Eye (tissue), 1 donor: ENCODE data around the gene HK1.

Experiments
- DNase-seq: peaks from one replicate; pipeline ENCODE4 v3.0.0-alpha.2; 2015

Gene HK1

GRCh38 chr10:69352569-69353264, 74.4 kb downstream of the HK1 start:
- DNase-seq, result no peak

- DNase-seq, result no peak
Measured at GRCh38 chr10:69353977-69354635, 75.8 kb downstream of the HK1 start.

- DNase-seq, result no peak
Measured at GRCh38 chr10:69356187-69356586, 77.9 kb downstream of the HK1 start.

- DNase-seq, result no peak
Measured at GRCh38 chr10:69358148-69358795, 80.0 kb downstream of the HK1 start.

GRCh38 chr10:69359148-69359547, 80.9 kb downstream of the HK1 start:
- DNase-seq, result no peak

- DNase-seq, result no peak
Measured at GRCh38 chr10:69359594-69359993, 81.3 kb downstream of the HK1 start.

GRCh38 chr10:69360485-69361302, 82.4 kb downstream of the HK1 start:
- DNase-seq, result no peak

GRCh38 chr10:69361303-69361614, 83.0 kb downstream of the HK1 start:
- no peak for DNase-seq

- peak; percentile 82 for DNase-seq
Measured at GRCh38 chr10:69362471-69362954, 84.2 kb downstream of the HK1 start.

GRCh38 chr10:69363666-69364065, 85.4 kb downstream of the HK1 start:
- no peak for DNase-seq

- DNase-seq, result no peak
Measured at GRCh38 chr10:69364232-69364940, 86.1 kb downstream of the HK1 start.

GRCh38 chr10:69366738-69367137, 88.4 kb downstream of the HK1 start:
- DNase-seq, result no peak

- DNase-seq, result no peak
Measured at GRCh38 chr10:69367469-69367868, 89.2 kb downstream of the HK1 start.

GRCh38 chr10:69372126-69372980, 94.1 kb downstream of the HK1 start:
- DNase-seq, result no peak

- DNase-seq, result peak; percentile 37
Measured at GRCh38 chr10:69374242-69374641, 95.9 kb downstream of the HK1 start.

- DNase-seq, result no peak
Measured at GRCh38 chr10:69374931-69375306, 96.6 kb downstream of the HK1 start.

- peak; percentile 33 for DNase-seq
Measured at GRCh38 chr10:69375307-69376151, 97.2 kb downstream of the HK1 start.

GRCh38 chr10:69376662-69377061, 98.4 kb downstream of the HK1 start:
- no peak for DNase-seq

GRCh38 chr10:69377191-69377590, 98.9 kb downstream of the HK1 start:
- no peak for DNase-seq

- no peak for DNase-seq
Measured at GRCh38 chr10:69377933-69378332, 99.6 kb downstream of the HK1 start.

GRCh38 chr10:69379800-69380199, 101.5 kb downstream of the HK1 start:
- no peak for DNase-seq
